Naive thymus-derived CD4-positive, alpha-beta T cell (primary cell): ENCODE measurements around the gene STARD5. TPM values are rescaled to one million over a fixed set of nuclear protein-coding genes. Genes with fewer than 3 reads are reported as not detected.

Experiments
- ATAC-seq: fragments of 150-1000 bp; cut with Tn5 transposase; 2 replicates; pipeline ENCODE4 v1.10.0; 2021; ENCODE audit warnings: mild to moderate bottlenecking, moderate library complexity
- CTCF ChIA-PET: fragments of 350-600 bp; sonication (Branson Sonifier 250); formaldehyde crosslinking; loops from one replicate; lab custom pipeline; 2021; ENCODE audit warnings: antibody characterized with exemption; lab: Charles Lee
- POLR2A ChIA-PET: fragments of 350-600 bp; sonication (Branson Sonifier 250); formaldehyde crosslinking; loops from one replicate; lab custom pipeline; 2021; ENCODE audit warnings: antibody characterized with exemption, inconsistent platforms; lab: Charles Lee
- DNase-seq, 9 donors: peaks; one replicate each; pipeline versions ENCODE4 v3.0.0 to v3.0.0-alpha.2; 2020 to 2022; ENCODE audit warnings: mixed read lengths in 1 of 9
- H3K27ac ChIP-seq: one replicate; pipeline ENCODE4 v1.7.0; 2013; ENCODE audit warnings: mild to moderate bottlenecking, low read depth, low read length, moderate library complexity
- H3K27me3 ChIP-seq, 2 donors: one replicate each; pipeline ENCODE4 v1.7.0; 2013; ENCODE audit warnings: low read length in 2 of 2, mild to moderate bottlenecking in 2 of 2, moderate library complexity in 2 of 2; ENCODE audit not compliant: control insufficient read depth in 2 of 2, insufficient read depth in 2 of 2
- H3K36me3 ChIP-seq, 3 experiments: 1 replicate in 2 of 3; 2 replicates in 1 of 3; pipeline ENCODE4 v1.7.0; 2013; ENCODE audit warnings: low read length in 3 of 3, mild to moderate bottlenecking in 3 of 3, moderate library complexity in 1 of 3; ENCODE audit not compliant: insufficient read depth in 3 of 3, control insufficient read depth in 2 of 3
- H3K4me1 ChIP-seq, 2 donors: one replicate each; pipeline ENCODE4 v1.7.0; 2013; ENCODE audit warnings: low read length in 2 of 2, mild to moderate bottlenecking in 2 of 2, moderate library complexity in 1 of 2; ENCODE audit not compliant: control insufficient read depth in 2 of 2, insufficient read depth in 2 of 2
- H3K4me3 ChIP-seq: 2 replicates; pipeline ENCODE4 v1.7.0; 2013; ENCODE audit warnings: mild to moderate bottlenecking, low read length
- H3K9me3 ChIP-seq, 3 experiments: 1 replicate in 2 of 3; 2 replicates in 1 of 3; pipeline ENCODE4 v1.7.0; 2013; ENCODE audit warnings: low read length in 3 of 3; ENCODE audit not compliant: control insufficient read depth in 2 of 3
- H3K27ac Mint-ChIP-seq, 9 donors: one replicate each; pipeline ENCODE4 v1.8.0; 2020 to 2022; ENCODE audit warnings: mixed read lengths in 9 of 9, mild to moderate bottlenecking in 8 of 9, moderate library complexity in 5 of 9, inconsistent platforms in 2 of 9
- H3K27me3 Mint-ChIP-seq, 5 donors: one replicate each; pipeline ENCODE4 v1.8.0; 2021 to 2022; ENCODE audit warnings: mixed read lengths in 5 of 5, mild to moderate bottlenecking in 1 of 5
- H3K36me3 Mint-ChIP-seq, 5 donors: one replicate each; pipeline ENCODE4 v1.8.0; 2020 to 2022; ENCODE audit warnings: mixed read lengths in 5 of 5, mild to moderate bottlenecking in 3 of 5, inconsistent platforms in 1 of 5
- H3K4me1 Mint-ChIP-seq, 7 donors: one replicate each; pipeline ENCODE4 v1.8.0; 2020 to 2022; ENCODE audit warnings: mixed read lengths in 7 of 7, mild to moderate bottlenecking in 3 of 7, inconsistent platforms in 1 of 7
- H3K4me3 Mint-ChIP-seq, 10 donors: one replicate each; pipeline ENCODE4 v1.8.0; 2020 to 2022; ENCODE audit warnings: mild to moderate bottlenecking in 10 of 10, mixed read lengths in 10 of 10, moderate library complexity in 6 of 10, inconsistent platforms in 2 of 10
- H3K9me3 Mint-ChIP-seq, 11 donors: one replicate each; pipeline ENCODE4 v1.8.0; 2020 to 2022; ENCODE audit warnings: mixed read lengths in 11 of 11, mild to moderate bottlenecking in 4 of 11, inconsistent platforms in 1 of 11, moderate library complexity in 1 of 11
- intact Hi-C, 2 donors: fragments of 100-400 bp; cut with micrococcal nuclease; formaldehyde crosslinking; loops; one replicate each; pipeline ENCODE4 v1.15.1; 2023
- polyA plus RNA-seq, 2 donors: library from polyadenylated mRNA; unstranded; fragments of 300-500 nt; fragmentation: Illumina TruSeq; gene quantifications; one replicate each; pipeline ENCODE4 v1.2.3, GENCODE V29; 2021
- total RNA-seq, 6 experiments: library from RNA in 5 of 6; stranded (reverse) in 5 of 6; gene quantifications; 1 replicate in 5 of 6; 2 replicates in 1 of 6; pipeline ENCODE4 v1.2.3 and lab custom pipeline; 2021 to 2026

Gene STARD5
- total and polyA plus RNA-seq, 7 experiments from 2014 or later: 5.0 to 13.5 (median 10.1) TPM

GRCh38 chr15:81361891-81362290 lies 38.0 kb upstream of the STARD5 start:
- POLR2A ChIA-PET: no interaction called here
- H3K36me3 Mint-ChIP-seq: peaks cover 0 to 25% (median 14%) of the 10 kb centered on the region in 5 donors

GRCh38 chr15:81360491-81360890 lies 36.5 kb upstream of the STARD5 start:
- Histone ChIP-seq H3K27ac (no peak overlapping the region), H3K27me3 (no peaks in the 10 kb centered on the region), H3K36me3 (no peaks in the 10 kb centered on the region), H3K9me3 (no peaks in the 10 kb centered on the region), H3K4me1 (no peaks in the 10 kb centered on the region), H3K4me3 (no peak overlapping the region)
- DNase-seq (no peak), ATAC-seq (no peak)
- ChIA-PET POLR2A (no interaction called here), CTCF (no interaction called here)
- Mint-ChIP-seq H3K36me3 (peaks cover 0 to 25% (median 14%) of the 10 kb centered on the region in 5 donors), H3K27ac (no peak overlapping the region), H3K27me3 (peaks cover 0 to 10% (median 0%) of the 10 kb centered on the region in 5 donors), H3K4me3 (no peak overlapping the region), H3K4me1 (no peaks in the 10 kb centered on the region), H3K9me3 (no peaks in the 10 kb centered on the region)
- intact Hi-C loops: no loop called here

More at GRCh38 chr15:81361891-81362290, 38.0 kb upstream of the STARD5 start:
- ATAC-seq (no peak), DNase-seq (no peak)
- no peak overlapping the region for H3K4me3 ChIP-seq
- no peaks in the 10 kb centered on the region for H3K9me3 ChIP-seq
- no peaks in the 10 kb centered on the region for H3K4me1 ChIP-seq
- no peaks in the 10 kb centered on the region for H3K9me3 Mint-ChIP-seq
- no peaks in the 10 kb centered on the region for H3K27me3 ChIP-seq
- no peak overlapping the region for H3K27ac Mint-ChIP-seq
- CTCF ChIA-PET: interaction anchor here (0.7 kb wide), 1 partner anchor 87 kb away, joined by 5 read pairs; no protein-coding TSS in a partner anchor
- H3K4me1 Mint-ChIP-seq: no peaks in the 10 kb centered on the region
- H3K27ac ChIP-seq: no peak overlapping the region
- no peaks in the 10 kb centered on the region for H3K36me3 ChIP-seq
- H3K27me3 Mint-ChIP-seq: peaks cover 0 to 8% (median 0%) of the 10 kb centered on the region in 5 donors
- intact Hi-C loops: no loop called here
- no peak overlapping the region for H3K4me3 Mint-ChIP-seq

- no peak overlapping the region for H3K4me3 ChIP-seq
- Mint-ChIP-seq H3K27ac (no peak overlapping the region), H3K4me3 (no peak overlapping the region), H3K36me3 (peaks cover 0 to 19% (median 8%) of the 10 kb centered on the region in 5 donors), H3K27me3 (peaks cover 0 to 13% (median 0%) of the 10 kb centered on the region in 5 donors), H3K9me3 (no peaks in the 10 kb centered on the region), H3K4me1 (no peaks in the 10 kb centered on the region)
- H3K9me3 ChIP-seq: no peaks in the 10 kb centered on the region
- H3K27me3 ChIP-seq: no peaks in the 10 kb centered on the region
- no peaks in the 10 kb centered on the region for H3K36me3 ChIP-seq
- no peaks in the 10 kb centered on the region for H3K4me1 ChIP-seq
- intact Hi-C loops: no loop called here
- no peak overlapping the region for H3K27ac ChIP-seq
- ChIA-PET POLR2A (interaction anchor here (0.6 kb wide), 1 partner anchor 307 kb away, joined by 4 read pairs; no protein-coding TSS in a partner anchor), CTCF (no interaction called here)
- DNase-seq (no peak), ATAC-seq (no peak)
Observed at GRCh38 chr15:81358248-81358647, 34.3 kb upstream of the STARD5 start.

GRCh38 chr15:81357180-81357686 lies 33.3 kb upstream of the STARD5 start:
- CTCF ChIA-PET: no interaction called here
- Mint-ChIP-seq H3K4me1 (no peaks in the 10 kb centered on the region), H3K27me3 (peaks cover 0 to 13% (median 0%) of the 10 kb centered on the region in 5 donors), H3K27ac (no peak overlapping the region), H3K36me3 (peaks cover 0 to 12% (median 8%) of the 10 kb centered on the region in 5 donors), H3K9me3 (no peaks in the 10 kb centered on the region), H3K4me3 (no peak overlapping the region)
- no peaks in the 10 kb centered on the region for H3K4me1 ChIP-seq
- H3K27ac ChIP-seq: no peak overlapping the region
- ATAC-seq (no peak), DNase-seq (no peak)
- H3K9me3 ChIP-seq: no peaks in the 10 kb centered on the region
- intact Hi-C loops: no loop called here
- POLR2A ChIA-PET: no interaction called here
- H3K4me3 ChIP-seq: no peak overlapping the region
- no peaks in the 10 kb centered on the region for H3K36me3 ChIP-seq
- H3K27me3 ChIP-seq: no peaks in the 10 kb centered on the region

- H3K9me3 ChIP-seq: no peaks in the 10 kb centered on the region
- no peak for DNase-seq
- H3K27ac Mint-ChIP-seq: peak overlapping the region in 1 of 9 donors; percentile 52
- ATAC-seq: no peak
- no peak overlapping the region for H3K4me3 Mint-ChIP-seq
- no peaks in the 10 kb centered on the region for H3K4me1 ChIP-seq
- no peaks in the 10 kb centered on the region for H3K27me3 ChIP-seq
- no peaks in the 10 kb centered on the region for H3K36me3 ChIP-seq
- no peak overlapping the region for H3K4me3 ChIP-seq
- intact Hi-C loops: no loop called here
- CTCF ChIA-PET: interaction anchor here (0.9 to 1.0 kb wide), 2 partner anchors 81 to 90 kb away, joined by 4 to 5 read pairs; no protein-coding TSS in a partner anchor
- POLR2A ChIA-PET: no interaction called here
- H3K27me3 Mint-ChIP-seq: peaks cover 0 to 13% (median 0%) of the 10 kb centered on the region in 5 donors
- H3K4me1 Mint-ChIP-seq: peaks cover 0 to 1% (median 0%) of the 10 kb centered on the region in 7 donors
- H3K9me3 Mint-ChIP-seq: no peaks in the 10 kb centered on the region
- H3K27ac ChIP-seq: no peak overlapping the region
- peaks cover 0 to 10% (median 4%) of the 10 kb centered on the region in 5 donors for H3K36me3 Mint-ChIP-seq
Observed at GRCh38 chr15:81356252-81356651, 32.3 kb upstream of the STARD5 start.

- H3K9me3 Mint-ChIP-seq: no peaks in the 10 kb centered on the region
- Histone ChIP-seq H3K4me1 (no peaks in the 10 kb centered on the region), H3K9me3 (no peaks in the 10 kb centered on the region), H3K27me3 (no peaks in the 10 kb centered on the region), H3K27ac (no peak overlapping the region), H3K4me3 (no peak overlapping the region), H3K36me3 (no peaks in the 10 kb centered on the region)
- no peak overlapping the region for H3K27ac Mint-ChIP-seq
- H3K36me3 Mint-ChIP-seq: peaks cover 0 to 16% (median 0%) of the 10 kb centered on the region in 5 donors
- POLR2A ChIA-PET: no interaction called here
- no peak overlapping the region for H3K4me3 Mint-ChIP-seq
- intact Hi-C loops: no loop called here
- ATAC-seq (no peak), DNase-seq (no peak)
- peaks cover 0 to 5% (median 0%) of the 10 kb centered on the region in 5 donors for H3K27me3 Mint-ChIP-seq
- H3K4me1 Mint-ChIP-seq: peaks cover 0 to 1% (median 0%) of the 10 kb centered on the region in 7 donors
- CTCF ChIA-PET: no interaction called here
Observed at GRCh38 chr15:81351651-81352050, 27.7 kb upstream of the STARD5 start.

- intact Hi-C loops: no loop called here
- Mint-ChIP-seq H3K36me3 (peaks cover 0 to 21% (median 4%) of the 10 kb centered on the region in 5 donors), H3K4me1 (peaks cover 0 to 1% (median 0%) of the 10 kb centered on the region in 7 donors), H3K9me3 (no peaks in the 10 kb centered on the region), H3K4me3 (no peak overlapping the region), H3K27ac (no peak overlapping the region), H3K27me3 (peaks cover 0 to 5% (median 0%) of the 10 kb centered on the region in 5 donors)
- no peaks in the 10 kb centered on the region for H3K4me1 ChIP-seq
- ChIA-PET POLR2A (no interaction called here), CTCF (no interaction called here)
- no peak overlapping the region for H3K27ac ChIP-seq
- H3K9me3 ChIP-seq: no peaks in the 10 kb centered on the region
- H3K4me3 ChIP-seq: no peak overlapping the region
- ATAC-seq (no peak), DNase-seq (no peak)
- no peaks in the 10 kb centered on the region for H3K27me3 ChIP-seq
- H3K36me3 ChIP-seq: no peaks in the 10 kb centered on the region
Observed at GRCh38 chr15:81349271-81349670, 25.3 kb upstream of the STARD5 start.
